B cell (primary cell): ENCODE results near the gene SLC24A3.

Experiments
- CTCF ChIP-seq: fragments of 200-600 bp; IDR thresholded peaks from one replicate; pipeline ENCODE4 v1.8.0; 2022; ENCODE audit warnings: antibody characterized with exemption, mild to moderate bottlenecking
- EZH2 ChIP-seq: IDR thresholded peaks from 2 replicates; pipeline ENCODE4 v1.6.1; 2012; ENCODE audit warnings: borderline replicate concordance, low read depth, mild to moderate bottlenecking, moderate library complexity, low read length; ENCODE audit not compliant: insufficient read depth, poor library complexity, severe bottlenecking

DNA sequence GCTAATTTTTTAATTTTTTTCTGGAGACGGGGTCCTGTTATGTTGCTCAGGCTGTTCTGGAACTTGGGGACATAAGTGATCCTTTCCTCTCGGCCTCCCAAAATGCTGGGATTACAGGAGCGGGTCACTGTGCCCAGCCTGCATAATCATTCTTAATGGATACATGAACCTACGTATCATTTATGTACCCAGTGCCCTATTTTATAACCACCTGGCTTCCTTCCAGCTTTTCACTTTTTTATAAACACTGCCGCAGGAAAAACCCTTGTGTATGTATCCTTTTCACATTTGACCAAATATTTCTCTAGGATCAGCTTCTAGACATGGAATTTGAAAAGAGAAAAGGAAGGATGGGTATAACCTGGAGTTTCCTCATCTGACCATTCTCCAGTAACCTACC lies 460.1 kb downstream of the SLC24A3 start:
- TF ChIP-seq EZH2, result no peak
- no peak for TF ChIP-seq CTCF
